Kidney (tissue), 14 donors: ENCODE data around the gene DIAPH1. TPM values are rescaled to one million over a fixed set of nuclear protein-coding genes. Genes with fewer than 3 reads are reported as not detected.

ENCODE experiments used
- DNase-seq, 5 donors: peaks; one replicate each; pipeline ENCODE4 v3.0.0-alpha.2; 2013 to 2020
- FAIRE-seq: peaks from 2 replicates; lab custom pipeline; 2012; peaks lifted over from hg19 to GRCh38; lab: Jason Lieb, UNC
- H3K27ac ChIP-seq, 2 donors: one replicate each; pipeline ENCODE4 v1.7.0; 2013; ENCODE audit warnings: low read depth in 2 of 2, low read length in 2 of 2, inconsistent platforms in 1 of 2
- H3K27me3 ChIP-seq: one replicate; pipeline ENCODE4 v1.7.1; 2013; ENCODE audit warnings: low read length, inconsistent platforms; ENCODE audit not compliant: control insufficient read depth, insufficient read depth
- H3K36me3 ChIP-seq, 3 donors: one replicate each; pipeline versions ENCODE4 v1.7.0 to v1.7.1; 2013; ENCODE audit warnings: low read length in 3 of 3, control low read depth in 1 of 3, inconsistent platforms in 1 of 3; ENCODE audit not compliant: insufficient read depth in 3 of 3, control insufficient read depth in 2 of 3
- H3K4me1 ChIP-seq, 3 donors: one replicate each; pipeline versions ENCODE4 v1.7.0 to v1.7.1; 2013; ENCODE audit warnings: low read length in 3 of 3, inconsistent platforms in 1 of 3, low read depth in 1 of 3; ENCODE audit not compliant: control insufficient read depth in 2 of 3, insufficient read depth in 2 of 3
- H3K4me3 ChIP-seq, 3 donors: one replicate each; pipeline versions ENCODE4 v1.7.0 to v1.8.1; 2013; ENCODE audit warnings: low read length in 3 of 3, control low read depth in 1 of 3, inconsistent platforms in 1 of 3
- H3K9ac ChIP-seq, 3 donors: one replicate each; pipeline versions ENCODE4 v1.7.0 to v1.7.1; 2013; ENCODE audit warnings: low read length in 3 of 3, control low read depth in 1 of 3, inconsistent platforms in 1 of 3
- H3K9me3 ChIP-seq, 3 donors: one replicate each; pipeline versions ENCODE4 v1.7.0 to v1.7.1; 2013; ENCODE audit warnings: low read length in 3 of 3, control low read depth in 1 of 3, inconsistent platforms in 1 of 3; ENCODE audit not compliant: control insufficient read depth in 2 of 3, insufficient read depth in 1 of 3
- intact Hi-C: fragments of 100-400 bp; cut with DNase I; formaldehyde crosslinking; loops from one replicate; pipeline ENCODE4 v1.11.1; 2022
- polyA plus RNA-seq: library from polyadenylated mRNA; stranded (reverse); fragments of 350-450 nt; fragmentation: Illumina TruSeq; extraction: RNeasy Lipid Tissue Mini Kit (QIAGEN cat#74804); gene quantifications from one replicate; pipeline ENCODE4 v1.2.3, GENCODE V29; 2014; ENCODE audit warnings: low read depth, low replicate concordance; ENCODE audit not compliant: insufficient read depth
- total RNA-seq: library from RNA; stranded (reverse); fragmentation: NEBNext Ultra II Directional; extraction: Animal tissue kit (Norgen Biotek cat#: 25700); gene quantifications from one replicate; pipeline ENCODE4 v1.2.1, GENCODE V29; 2021
- TF ChIP-seq, protein P1 (sequence below): IDR thresholded peaks from 3 replicates; pipeline ENCODE4 v1.5.1; 2012; ENCODE audit warnings: mild to moderate bottlenecking, moderate library complexity, borderline replicate concordance; ENCODE audit not compliant: insufficient read depth; ENCODE audit errors: extremely low read depth
- donor health status: control.
- donor health status: control.
- donor health status: control.
- donor health status: control.
- donor health status: control.
- donor health status: DM: yes; HTN: yes; CAD: no.
- donor health status: Normal renal cell carcinoma (clear cell type).

The DIAPH1 gene
- total and polyA plus RNA-seq, 2 donors from 2014 or later, result 60.6 to 156 TPM

- Histone ChIP-seq H3K9ac (no peak overlapping the region), H3K4me3 (no peak overlapping the region), H3K36me3 (no peaks in the 10 kb centered on the region), H3K27ac (no peak overlapping the region), H3K9me3 (no peaks in the 10 kb centered on the region), H3K27me3 (peaks cover 8% of the 10 kb centered on the region), H3K4me1 (peaks cover 0 to 2% (median 0%) of the 10 kb centered on the region in 3 donors)
- intact Hi-C loops, result no loop called here
- no peak for DNase-seq
- no peak for FAIRE-seq
- TF ChIP-seq, protein P1, sequence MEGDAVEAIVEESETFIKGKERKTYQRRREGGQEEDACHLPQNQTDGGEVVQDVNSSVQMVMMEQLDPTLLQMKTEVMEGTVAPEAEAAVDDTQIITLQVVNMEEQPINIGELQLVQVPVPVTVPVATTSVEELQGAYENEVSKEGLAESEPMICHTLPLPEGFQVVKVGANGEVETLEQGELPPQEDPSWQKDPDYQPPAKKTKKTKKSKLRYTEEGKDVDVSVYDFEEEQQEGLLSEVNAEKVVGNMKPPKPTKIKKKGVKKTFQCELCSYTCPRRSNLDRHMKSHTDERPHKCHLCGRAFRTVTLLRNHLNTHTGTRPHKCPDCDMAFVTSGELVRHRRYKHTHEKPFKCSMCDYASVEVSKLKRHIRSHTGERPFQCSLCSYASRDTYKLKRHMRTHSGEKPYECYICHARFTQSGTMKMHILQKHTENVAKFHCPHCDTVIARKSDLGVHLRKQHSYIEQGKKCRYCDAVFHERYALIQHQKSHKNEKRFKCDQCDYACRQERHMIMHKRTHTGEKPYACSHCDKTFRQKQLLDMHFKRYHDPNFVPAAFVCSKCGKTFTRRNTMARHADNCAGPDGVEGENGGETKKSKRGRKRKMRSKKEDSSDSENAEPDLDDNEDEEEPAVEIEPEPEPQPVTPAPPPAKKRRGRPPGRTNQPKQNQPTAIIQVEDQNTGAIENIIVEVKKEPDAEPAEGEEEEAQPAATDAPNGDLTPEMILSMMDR, result no peak
Observed at GRCh38 chr5:141641634-141642267, 23.0 kb upstream of the DIAPH1 start.

- H3K9ac ChIP-seq, result no peak overlapping the region
- TF ChIP-seq, protein P1, result no peak
- peaks cover 8% of the 10 kb centered on the region for H3K27me3 ChIP-seq
- intact Hi-C loops, result no loop called here
- no peaks in the 10 kb centered on the region for H3K36me3 ChIP-seq
- peaks cover 3 to 6% (median 3%) of the 10 kb centered on the region in 3 donors for H3K4me1 ChIP-seq
- DNase-seq, result no peak
- H3K9me3 ChIP-seq, result no peaks in the 10 kb centered on the region
- H3K27ac ChIP-seq, result no peak overlapping the region
- H3K4me3 ChIP-seq, result no peak overlapping the region
- FAIRE-seq, result no peak
Observed at GRCh38 chr5:141640698-141641097, 21.9 kb upstream of the DIAPH1 start.

GRCh38 chr5:141640051-141640415 lies 21.2 kb upstream of the DIAPH1 start:
- H3K9ac ChIP-seq, result no peak overlapping the region
- DNase-seq (no peak), FAIRE-seq (no peak)

More at GRCh38 chr5:141640051-141640415, 21.2 kb upstream of the DIAPH1 start:
- Histone ChIP-seq H3K4me3 (no peak overlapping the region), H3K27ac (no peak overlapping the region), H3K4me1 (peaks cover 3 to 12% (median 9%) of the 10 kb centered on the region in 3 donors), H3K9me3 (no peaks in the 10 kb centered on the region), H3K36me3 (no peaks in the 10 kb centered on the region), H3K27me3 (peaks cover 8% of the 10 kb centered on the region)
- TF ChIP-seq, protein P1, result no peak
- intact Hi-C loops, result no loop called here
